Measurements from ENCODE around the gene CLPTM1L.

DNA sequence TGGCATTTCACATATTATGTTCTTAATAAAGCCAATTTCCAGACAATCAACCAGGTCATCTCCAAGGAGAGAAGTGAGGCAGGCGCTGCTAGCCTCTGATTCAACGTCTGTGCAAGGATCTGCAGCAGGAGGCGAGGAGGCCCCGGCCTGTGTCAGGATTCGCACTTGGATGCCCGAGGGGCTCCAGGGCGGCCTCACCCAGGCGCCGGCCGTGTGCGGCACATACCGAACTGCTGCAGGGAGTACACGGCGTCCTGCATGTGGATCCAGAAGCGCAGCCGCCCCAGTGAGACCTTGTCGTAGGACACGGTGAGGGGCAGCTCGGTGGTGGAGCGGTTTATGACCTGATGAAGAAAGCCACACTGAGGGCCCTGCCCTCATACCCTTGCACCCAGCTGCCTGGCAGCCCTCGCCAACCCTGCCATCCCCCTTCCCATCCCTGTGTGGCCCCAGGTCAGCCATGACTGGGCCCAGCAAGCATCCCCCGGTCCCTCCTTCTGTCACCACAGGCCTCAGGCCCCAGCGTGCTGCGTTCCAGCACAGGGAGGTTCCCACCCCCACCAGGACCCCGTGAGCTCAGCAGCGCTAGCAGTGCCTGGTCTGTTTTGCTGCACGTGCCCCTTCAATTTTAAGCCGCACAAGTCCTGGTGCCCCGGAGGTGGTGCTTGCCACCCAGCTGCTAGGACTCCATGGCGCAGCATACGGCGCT lies 9.9 kb downstream of the CLPTM1L start:
- TF ChIP-seq, protein P1, sequence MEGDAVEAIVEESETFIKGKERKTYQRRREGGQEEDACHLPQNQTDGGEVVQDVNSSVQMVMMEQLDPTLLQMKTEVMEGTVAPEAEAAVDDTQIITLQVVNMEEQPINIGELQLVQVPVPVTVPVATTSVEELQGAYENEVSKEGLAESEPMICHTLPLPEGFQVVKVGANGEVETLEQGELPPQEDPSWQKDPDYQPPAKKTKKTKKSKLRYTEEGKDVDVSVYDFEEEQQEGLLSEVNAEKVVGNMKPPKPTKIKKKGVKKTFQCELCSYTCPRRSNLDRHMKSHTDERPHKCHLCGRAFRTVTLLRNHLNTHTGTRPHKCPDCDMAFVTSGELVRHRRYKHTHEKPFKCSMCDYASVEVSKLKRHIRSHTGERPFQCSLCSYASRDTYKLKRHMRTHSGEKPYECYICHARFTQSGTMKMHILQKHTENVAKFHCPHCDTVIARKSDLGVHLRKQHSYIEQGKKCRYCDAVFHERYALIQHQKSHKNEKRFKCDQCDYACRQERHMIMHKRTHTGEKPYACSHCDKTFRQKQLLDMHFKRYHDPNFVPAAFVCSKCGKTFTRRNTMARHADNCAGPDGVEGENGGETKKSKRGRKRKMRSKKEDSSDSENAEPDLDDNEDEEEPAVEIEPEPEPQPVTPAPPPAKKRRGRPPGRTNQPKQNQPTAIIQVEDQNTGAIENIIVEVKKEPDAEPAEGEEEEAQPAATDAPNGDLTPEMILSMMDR (IDR thresholded peaks at IDR 0.05), result no peak
- no peak for TF ChIP-seq POLR2AphosphoS5 (IDR thresholded peaks at IDR 0.05)
- TF ChIP-seq POLR2A (IDR thresholded peaks at IDR 0.05), result no peak

Data from breast epithelium (tissue), 3 donors.